ENCODE results near the gene PAPPA. TPM values are rescaled to one million over a fixed set of nuclear protein-coding genes. Genes with fewer than 3 reads are reported as not detected.

The PAPPA gene
- total RNA-seq, 4 donors from 2014 or later: 0.29 to 17.1 (median 2.4) TPM

GRCh38 chr9:116191576-116192415 lies 38.2 kb downstream of the PAPPA start:
- Histone ChIP-seq H3K4me3 (no peak overlapping the region), H3K27me3 (no peaks in the 10 kb centered on the region), H3K27ac (no peak overlapping the region), H3K9me3 (no peaks in the 10 kb centered on the region), H3K4me1 (no peaks in the 10 kb centered on the region), H3K36me3 (no peaks in the 10 kb centered on the region)
- TF ChIP-seq CTCF (IDR thresholded peaks at IDR 0.05) (no peak), POLR2A (IDR thresholded peaks at IDR 0.05) (no peak)
- no peak for DNase-seq
- intact Hi-C loops (cut with DNase I; ENCODE audit: low total_unique reads): no loop called here

- Histone ChIP-seq H3K4me3 (no peak overlapping the region), H3K9me3 (no peaks in the 10 kb centered on the region), H3K27me3 (no peaks in the 10 kb centered on the region), H3K27ac (no peak overlapping the region), H3K36me3 (no peaks in the 10 kb centered on the region), H3K4me1 (no peaks in the 10 kb centered on the region)
- DNase-seq: no peak
- intact Hi-C loops (cut with DNase I; ENCODE audit: low total_unique reads): no loop called here
- no peak for TF ChIP-seq POLR2A (IDR thresholded peaks at IDR 0.05)
- no peak for TF ChIP-seq CTCF (IDR thresholded peaks at IDR 0.05)
These were observed 40.0 kb downstream of the PAPPA start for GRCh38 chr9:116193636-116194035.

- Histone ChIP-seq H3K36me3 (no peaks in the 10 kb centered on the region), H3K4me1 (no peaks in the 10 kb centered on the region), H3K4me3 (no peak overlapping the region), H3K9me3 (no peaks in the 10 kb centered on the region), H3K27me3 (no peaks in the 10 kb centered on the region), H3K27ac (no peak overlapping the region)
- no peak for DNase-seq
- TF ChIP-seq CTCF (IDR thresholded peaks at IDR 0.05) (no peak), POLR2A (IDR thresholded peaks at IDR 0.05) (no peak)
- intact Hi-C loops (cut with DNase I; ENCODE audit: low total_unique reads): no loop called here
These were observed 43.2 kb downstream of the PAPPA start for GRCh38 chr9:116196806-116197205.

GRCh38 chr9:116198344-116198743 lies 44.8 kb downstream of the PAPPA start:
- Histone ChIP-seq H3K4me3 (no peak overlapping the region), H3K4me1 (no peaks in the 10 kb centered on the region), H3K27me3 (no peaks in the 10 kb centered on the region), H3K27ac (no peak overlapping the region), H3K9me3 (no peaks in the 10 kb centered on the region), H3K36me3 (no peaks in the 10 kb centered on the region)
- TF ChIP-seq CTCF (IDR thresholded peaks at IDR 0.05) (no peak), POLR2A (IDR thresholded peaks at IDR 0.05) (no peak)
- intact Hi-C loops (cut with DNase I; ENCODE audit: low total_unique reads): no loop called here
- DNase-seq: no peak

- DNase-seq: no peak
- Histone ChIP-seq H3K4me1 (no peaks in the 10 kb centered on the region), H3K27ac (no peak overlapping the region), H3K9me3 (no peaks in the 10 kb centered on the region), H3K4me3 (no peak overlapping the region), H3K36me3 (no peaks in the 10 kb centered on the region), H3K27me3 (no peaks in the 10 kb centered on the region)
- TF ChIP-seq CTCF (IDR thresholded peaks at IDR 0.05) (no peak), POLR2A (IDR thresholded peaks at IDR 0.05) (no peak)
- intact Hi-C loops (cut with DNase I; ENCODE audit: low total_unique reads): no loop called here
These were observed 48.8 kb downstream of the PAPPA start for GRCh38 chr9:116202219-116202912.

Data from uterus (tissue), 4 donors.